Thyroid gland (tissue), 4 donors: ENCODE results near the gene NVL. TPM values are rescaled to one million over a fixed set of nuclear protein-coding genes. Genes with fewer than 3 reads are reported as not detected.

Experiments
- DNase-seq, 2 donors: peaks; one replicate each; pipeline ENCODE4 v3.0.0-alpha.2; 2019
- H3K27ac ChIP-seq, 3 donors: fragments of 200-600 bp; sonication (generic); 1 replicate in 2 of 3; 2 replicates in 1 of 3; pipeline ENCODE4 v1.5.1; 2016 to 2019; ENCODE audit warnings: mild to moderate bottlenecking in 1 of 3, moderate library complexity in 1 of 3
- H3K27me3 ChIP-seq: fragments of 200-600 bp; sonication (generic); one replicate; pipeline ENCODE4 v1.5.1; 2019
- H3K36me3 ChIP-seq, 2 donors: fragments of 200-600 bp; sonication (generic); one replicate each; pipeline ENCODE4 v1.5.1; 2016 to 2019
- H3K4me1 ChIP-seq, 2 donors: fragments of 200-600 bp; sonication (generic); one replicate each; pipeline ENCODE4 v1.5.1; 2017 to 2019
- H3K4me3 ChIP-seq, 3 donors: fragments of 200-600 bp; sonication (generic); replicated peaks in 1 of 3; 1 replicate in 2 of 3; 2 replicates in 1 of 3; pipeline ENCODE4 v1.5.1; 2016; ENCODE audit warnings: mild to moderate bottlenecking in 1 of 3
- H3K9me3 ChIP-seq: fragments of 200-600 bp; sonication (generic); one replicate; pipeline ENCODE4 v1.5.1; 2017
- POLR2A ChIP-seq, 2 donors: fragments of 450-650 bp; IDR thresholded peaks; one replicate each; pipeline ENCODE4 v1.6.1; 2017; ENCODE audit warnings: antibody characterized with exemption in 2 of 2, mild to moderate bottlenecking in 2 of 2, moderate library complexity in 1 of 2
- WGBS, 2 donors: methylation state at CpG; one replicate each; pipeline ENCODE4 v1.1.5; 2017; 5-methylcytosine and 5-hydroxymethylcytosine counted together
- intact Hi-C: fragments of 100-400 bp; cut with DNase I; formaldehyde crosslinking; loops from one replicate; pipeline ENCODE4 v1.15.1; 2023
- total RNA-seq, 4 donors: library from RNA; depleted of rRNA; stranded (reverse); fragments of >200 nt; gene quantifications; one replicate each; pipeline ENCODE4 v1.2.3, GENCODE V29; 2016
- TF ChIP-seq, protein P1 (sequence below), 6 experiments: fragments of 200-600 bp in 3 of 6; fragments of 450-650 bp in 3 of 6; sonication (generic) in 3 of 6; IDR thresholded peaks; one replicate each; pipeline ENCODE4 v1.5.1; 2016 to 2019; ENCODE audit warnings: antibody characterized with exemption in 6 of 6, mild to moderate bottlenecking in 2 of 6, inconsistent platforms in 1 of 6, moderate library complexity in 1 of 6

The NVL gene
- total RNA-seq, 4 donors from 2014 or later, result 18.9 to 34.1 (median 26.8) TPM

GRCh38 chr1:224333309-224333926, 3.4 kb upstream of the NVL start:
- Histone ChIP-seq H3K27ac (no peak overlapping the region), H3K9me3 (no peaks in the 10 kb centered on the region), H3K4me3 (no peak overlapping the region), H3K36me3 (no peaks in the 10 kb centered on the region), H3K27me3 (no peaks in the 10 kb centered on the region), H3K4me1 (peaks cover 17% of the 10 kb centered on the region in 2 donors)
- WGBS, 2 donors, result 12% methylated on average over 3 of the region's 3 CpGs
- DNase-seq, result no peak
- intact Hi-C loops, result loop anchor here (5.0 kb wide), 1 partner anchor 216 kb away; no protein-coding TSS in a partner anchor
- TF ChIP-seq, protein P1, sequence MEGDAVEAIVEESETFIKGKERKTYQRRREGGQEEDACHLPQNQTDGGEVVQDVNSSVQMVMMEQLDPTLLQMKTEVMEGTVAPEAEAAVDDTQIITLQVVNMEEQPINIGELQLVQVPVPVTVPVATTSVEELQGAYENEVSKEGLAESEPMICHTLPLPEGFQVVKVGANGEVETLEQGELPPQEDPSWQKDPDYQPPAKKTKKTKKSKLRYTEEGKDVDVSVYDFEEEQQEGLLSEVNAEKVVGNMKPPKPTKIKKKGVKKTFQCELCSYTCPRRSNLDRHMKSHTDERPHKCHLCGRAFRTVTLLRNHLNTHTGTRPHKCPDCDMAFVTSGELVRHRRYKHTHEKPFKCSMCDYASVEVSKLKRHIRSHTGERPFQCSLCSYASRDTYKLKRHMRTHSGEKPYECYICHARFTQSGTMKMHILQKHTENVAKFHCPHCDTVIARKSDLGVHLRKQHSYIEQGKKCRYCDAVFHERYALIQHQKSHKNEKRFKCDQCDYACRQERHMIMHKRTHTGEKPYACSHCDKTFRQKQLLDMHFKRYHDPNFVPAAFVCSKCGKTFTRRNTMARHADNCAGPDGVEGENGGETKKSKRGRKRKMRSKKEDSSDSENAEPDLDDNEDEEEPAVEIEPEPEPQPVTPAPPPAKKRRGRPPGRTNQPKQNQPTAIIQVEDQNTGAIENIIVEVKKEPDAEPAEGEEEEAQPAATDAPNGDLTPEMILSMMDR (IDR thresholded peaks at IDR 0.05), result peak in 4 of 6 experiments; percentile 59 to 91 (median 76)
- TF ChIP-seq POLR2A (IDR thresholded peaks at IDR 0.05), result no peak

GRCh38 chr1:224331824-224332223, 1.9 kb upstream of the NVL start:
- WGBS, 2 donors, result 96 to 98% methylated on average over 2 of the region's 2 CpGs
- Histone ChIP-seq H3K36me3 (no peaks in the 10 kb centered on the region), H3K27ac (no peak overlapping the region), H3K4me3 (no peak overlapping the region), H3K9me3 (no peaks in the 10 kb centered on the region), H3K4me1 (peaks cover 17 to 22% of the 10 kb centered on the region in 2 donors), H3K27me3 (no peaks in the 10 kb centered on the region)
- intact Hi-C loops, result loop anchor here (5.0 kb wide), 1 partner anchor 215 kb away; no protein-coding TSS in a partner anchor
- no peak for TF ChIP-seq POLR2A (IDR thresholded peaks at IDR 0.05)
- TF ChIP-seq, protein P1 (IDR thresholded peaks at IDR 0.05), result no peak
- DNase-seq, result no peak

DNA sequence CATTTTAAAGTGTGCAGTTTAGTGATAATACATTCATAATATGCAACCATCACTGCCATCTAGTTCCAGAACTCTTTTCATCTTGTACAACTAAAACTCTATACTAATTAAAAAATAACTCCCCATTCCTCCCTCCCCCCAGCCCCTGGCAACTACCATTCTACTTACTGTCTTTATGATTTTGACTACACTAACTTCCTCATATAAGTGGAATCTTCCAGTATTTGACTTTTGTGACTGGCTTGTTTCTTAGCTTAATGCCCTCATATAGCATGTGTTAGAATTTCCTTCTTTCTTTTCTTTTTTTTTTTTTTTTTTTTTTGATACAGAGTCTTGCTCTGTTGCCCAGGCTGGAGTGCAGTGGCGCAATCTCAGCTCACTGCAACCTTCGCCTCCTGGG, 1.4 kb upstream of the NVL start:
- H3K9me3 ChIP-seq, result no peaks in the 10 kb centered on the region
- H3K4me1 ChIP-seq, result peaks cover 17 to 22% of the 10 kb centered on the region in 2 donors
- intact Hi-C loops, result loop anchor here (5.0 kb wide), 1 partner anchor 214 kb away; no protein-coding TSS in a partner anchor
- TF ChIP-seq, protein P1 (IDR thresholded peaks at IDR 0.05), result no peak
- no peak for TF ChIP-seq POLR2A (IDR thresholded peaks at IDR 0.05)
- H3K36me3 ChIP-seq, result no peaks in the 10 kb centered on the region
- H3K27me3 ChIP-seq, result no peaks in the 10 kb centered on the region
- H3K4me3 ChIP-seq, result no peak overlapping the region
- H3K27ac ChIP-seq, result no peak overlapping the region
- 100% methylated on average over 2 of the region's 2 CpGs for WGBS, 2 donors
- DNase-seq, result no peak

GRCh38 chr1:224329484-224329841, 509 bp downstream of the NVL start:
- Histone ChIP-seq H3K4me1 (peaks cover 17 to 22% of the 10 kb centered on the region in 2 donors), H3K9me3 (no peaks in the 10 kb centered on the region), H3K27me3 (no peaks in the 10 kb centered on the region), H3K4me3 (peak overlapping the region; percentile 56 to 71 (median 62)), H3K27ac (peak overlapping the region in 2 of 3 donors; percentile 88 to 100), H3K36me3 (no peaks in the 10 kb centered on the region)
- no peak for TF ChIP-seq POLR2A (IDR thresholded peaks at IDR 0.05)
- TF ChIP-seq, protein P1 (IDR thresholded peaks at IDR 0.05), result no peak
- WGBS, 2 donors, result 0% methylated on average over 7 of the region's 7 CpGs
- intact Hi-C loops, result loop anchor here (10.0 kb wide), 1 partner anchor 155 kb away; no protein-coding TSS in a partner anchor
- no peak for DNase-seq

DNA sequence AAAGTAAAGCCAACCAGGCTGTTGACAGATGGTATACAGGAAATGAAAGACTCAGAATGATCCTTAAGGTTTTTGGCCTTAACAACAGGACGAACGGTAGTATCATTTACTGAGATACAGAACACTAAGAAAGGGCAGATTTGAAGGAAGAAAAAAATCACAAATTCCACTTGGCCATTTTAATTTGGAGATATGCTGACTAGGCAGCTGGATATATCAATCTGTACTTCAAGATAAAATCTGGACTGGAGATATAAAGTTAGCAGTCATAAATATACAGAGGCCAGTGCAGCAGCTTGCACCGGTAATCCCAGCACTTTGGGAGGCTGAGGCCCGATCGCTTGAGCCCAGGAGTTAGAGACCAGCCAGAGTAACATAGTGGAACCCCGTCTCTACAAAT, 1.3 kb downstream of the NVL start:
- Histone ChIP-seq H3K27me3 (no peaks in the 10 kb centered on the region), H3K27ac (no peak overlapping the region), H3K9me3 (no peaks in the 10 kb centered on the region), H3K4me1 (peaks cover 17 to 22% of the 10 kb centered on the region in 2 donors), H3K4me3 (peak overlapping the region in 1 of 3 donors; percentile 71), H3K36me3 (no peaks in the 10 kb centered on the region)
- intact Hi-C loops, result loop anchor here (10.0 kb wide), 1 partner anchor 154 kb away; no protein-coding TSS in a partner anchor
- DNase-seq, result no peak
- TF ChIP-seq, protein P1 (IDR thresholded peaks at IDR 0.05), result no peak
- no peak for TF ChIP-seq POLR2A (IDR thresholded peaks at IDR 0.05)
- 82 to 86% methylated on average over 6 of the region's 6 CpGs for whole genome bisulfite sequencing, 2 donors
